H9 (cell line): ENCODE data around the gene MAGI3. TPM values are rescaled to one million over a fixed set of nuclear protein-coding genes. Genes with fewer than 3 reads are reported as not detected.

Source experiments
- DNase-seq: peaks from one replicate; pipeline ENCODE4 v3.0.0-alpha.2; 2017
- H2AFZ ChIP-seq: one replicate; pipeline ENCODE4 v1.6.1; 2013; ENCODE audit warnings: mild to moderate bottlenecking, low read length, control low read depth, moderate library complexity
- H2AK5ac ChIP-seq: 2 replicates; pipeline ENCODE4 v1.6.1; 2013; ENCODE audit warnings: low read length, control low read depth, mixed read lengths; ENCODE audit not compliant: insufficient read length
- H2BK120ac ChIP-seq: one replicate; pipeline ENCODE4 v1.6.1; 2013; ENCODE audit warnings: low read depth, mild to moderate bottlenecking, low read length, control low read depth, inconsistent platforms; ENCODE audit not compliant: poor library complexity, severe bottlenecking
- H2BK12ac ChIP-seq: 2 replicates; pipeline ENCODE4 v1.6.1; 2013; ENCODE audit warnings: low read length, control low read depth, mixed read lengths, low read depth; ENCODE audit not compliant: insufficient read length
- H2BK15ac ChIP-seq: 2 replicates; pipeline ENCODE4 v1.6.1; 2013; ENCODE audit warnings: low read depth, low read length, control low read depth
- H2BK20ac ChIP-seq: one replicate; pipeline ENCODE4 v1.6.1; 2013; ENCODE audit warnings: low read depth, mild to moderate bottlenecking, low read length, control low read depth, inconsistent platforms; ENCODE audit not compliant: poor library complexity, severe bottlenecking
- H2BK5ac ChIP-seq: 2 replicates; pipeline ENCODE4 v1.6.1; 2013; ENCODE audit warnings: low read length, control low read depth, mixed read lengths; ENCODE audit not compliant: insufficient read length
- H3K14ac ChIP-seq: 2 replicates; pipeline ENCODE4 v1.6.1; 2013; ENCODE audit warnings: low read length, control low read depth; ENCODE audit not compliant: insufficient read depth
- H3K18ac ChIP-seq: 2 replicates; pipeline ENCODE4 v1.6.1; 2013; ENCODE audit warnings: low read depth, mild to moderate bottlenecking, mixed read lengths, low read length, control low read depth; ENCODE audit not compliant: insufficient read length
- H3K23ac ChIP-seq: 2 replicates; pipeline ENCODE4 v1.6.1; 2013; ENCODE audit warnings: low read length, control low read depth, mixed read lengths, low read depth; ENCODE audit not compliant: insufficient read length
- H3K23me2 ChIP-seq: 2 replicates; pipeline ENCODE4 v1.6.1; 2013; ENCODE audit warnings: low read depth, mild to moderate bottlenecking, mixed read lengths, low read length, control low read depth; ENCODE audit not compliant: insufficient read length, poor library complexity, severe bottlenecking
- H3K27ac ChIP-seq: 2 replicates; pipeline ENCODE4 v1.5.1; 2013; ENCODE audit warnings: low read length, control low read depth, mixed read lengths, low read depth; ENCODE audit not compliant: insufficient read length
- H3K27me3 ChIP-seq: 2 replicates; pipeline ENCODE4 v1.6.1; 2013; ENCODE audit warnings: low read length, control low read depth, inconsistent platforms; ENCODE audit not compliant: insufficient read depth
- H3K4ac ChIP-seq: 2 replicates; pipeline ENCODE4 v1.6.1; 2013; ENCODE audit warnings: low read depth, mild to moderate bottlenecking, control low read depth, inconsistent platforms, low read length, moderate library complexity
- H3K4me1 ChIP-seq: 2 replicates; pipeline ENCODE4 v1.6.1; 2013; ENCODE audit warnings: low read length, control low read depth, inconsistent platforms; ENCODE audit not compliant: insufficient read depth
- H3K4me2 ChIP-seq: 2 replicates; pipeline ENCODE4 v1.6.1; 2013; ENCODE audit warnings: low read length, control low read depth, mixed read lengths; ENCODE audit not compliant: insufficient read length, insufficient read depth
- H3K56ac ChIP-seq: 2 replicates; pipeline ENCODE4 v1.6.1; 2013; ENCODE audit warnings: low read depth, mild to moderate bottlenecking, mixed read lengths, low read length, control low read depth; ENCODE audit not compliant: insufficient read length
- H3K79me1 ChIP-seq: 2 replicates; pipeline ENCODE4 v1.6.1; 2013; ENCODE audit warnings: low read depth, mild to moderate bottlenecking, moderate library complexity, low read length, control low read depth, inconsistent platforms; ENCODE audit not compliant: insufficient read depth, poor library complexity, severe bottlenecking
- H3K79me2 ChIP-seq: 2 replicates; pipeline ENCODE4 v1.6.1; 2013; ENCODE audit warnings: low read length, control low read depth, inconsistent platforms; ENCODE audit not compliant: insufficient read depth
- H3K9ac ChIP-seq: 2 replicates; pipeline ENCODE4 v1.6.1; 2013; ENCODE audit warnings: low read length, control low read depth, mixed read lengths; ENCODE audit not compliant: insufficient read length; ENCODE audit errors: extremely low read depth
- H3K9me3 ChIP-seq: one replicate; pipeline ENCODE4 v1.6.1; 2013; ENCODE audit warnings: low read depth, low read length, inconsistent platforms; ENCODE audit not compliant: control insufficient read depth
- H3T11ph ChIP-seq: one replicate; pipeline ENCODE4 v1.6.1; 2013; ENCODE audit warnings: mild to moderate bottlenecking, low read length, control low read depth, inconsistent platforms
- H4K20me1 ChIP-seq: one replicate; pipeline ENCODE4 v1.6.1; 2013; ENCODE audit not compliant: control insufficient read depth, insufficient read length, insufficient read depth
- H4K5ac ChIP-seq: 2 replicates; pipeline ENCODE4 v1.6.1; 2013; ENCODE audit warnings: low read depth, mild to moderate bottlenecking, mixed read lengths, low read length, control low read depth; ENCODE audit not compliant: insufficient read length
- H4K8ac ChIP-seq: replicated peaks from 2 replicates; pipeline ENCODE4 v1.6.1; 2013; ENCODE audit warnings: low read length, control low read depth, mixed read lengths, low read depth; ENCODE audit not compliant: insufficient read length
- H4K91ac ChIP-seq: 2 replicates; pipeline ENCODE4 v1.6.1; 2013; ENCODE audit warnings: low read depth, mild to moderate bottlenecking, moderate library complexity, mixed read lengths, low read length, control low read depth; ENCODE audit not compliant: insufficient read length
- H3K27ac Mint-ChIP-seq, 3 experiments: 2 replicates in 2 of 3; 3 replicates in 1 of 3; pipeline ENCODE4 v1.8.0; 2020 to 2021; ENCODE audit warnings: mixed read lengths in 3 of 3, mild to moderate bottlenecking in 1 of 3, moderate library complexity in 1 of 3
- H3K27me3 Mint-ChIP-seq: 2 replicates; pipeline ENCODE4 v1.8.0; 2021; ENCODE audit warnings: low read depth, mild to moderate bottlenecking, moderate library complexity, mixed read lengths
- H3K36me3 Mint-ChIP-seq, 3 experiments: 2 replicates in 2 of 3; 3 replicates in 1 of 3; pipeline ENCODE4 v1.8.0; 2020 to 2021; ENCODE audit warnings: low read depth in 3 of 3, mixed read lengths in 3 of 3; ENCODE audit not compliant: insufficient read depth in 1 of 3
- H3K4me1 Mint-ChIP-seq, 2 experiments: 2 replicates each; pipeline ENCODE4 v1.8.0; 2020; ENCODE audit warnings: mixed read lengths in 2 of 2
- H3K4me3 Mint-ChIP-seq, 2 experiments: 2 replicates in 1 of 2; 3 replicates in 1 of 2; pipeline ENCODE4 v1.8.0; 2020 to 2021; ENCODE audit warnings: mild to moderate bottlenecking in 2 of 2, mixed read lengths in 2 of 2, moderate library complexity in 1 of 2
- H3K9me3 Mint-ChIP-seq, 2 experiments: 2 replicates in 1 of 2; 3 replicates in 1 of 2; pipeline ENCODE4 v1.8.0; 2020; ENCODE audit warnings: mild to moderate bottlenecking in 2 of 2, mixed read lengths in 2 of 2, moderate library complexity in 1 of 2
- CTCF ChIP-seq: fragments of 200-600 bp; sonication (generic); conservative IDR thresholded peaks from 3 replicates; pipeline ENCODE4 v1.8.0; 2021; ENCODE audit warnings: antibody characterized with exemption, mild to moderate bottlenecking
- WGBS: extraction: QIAGEN DNeasy Blood & Tissue Kit; methylation state at CpG from one replicate; pipeline ENCODE4 v1.1.7; 2013; ENCODE audit warnings: missing lambda C conversion rate, low lambda C conversion rate, mixed read lengths; ENCODE audit not compliant: insufficient read length; ENCODE audit errors: extremely low coverage; 5-methylcytosine and 5-hydroxymethylcytosine counted together
- total RNA-seq: library from RNA; stranded (reverse); gene quantifications from 2 replicates; pipeline ENCODE4 v1.2.1, GENCODE V29; 2021

Gene MAGI3
- total RNA-seq, 1 experiment from 2014 or later, result 8.2 TPM

GRCh38 chr1:113675302-113675701 lies 285.0 kb downstream of the MAGI3 start:
- Histone ChIP-seq H3K4me1 (no peaks in the 10 kb centered on the region), H2BK12ac (no peak overlapping the region), H4K91ac (no peak overlapping the region), H3K27ac (no peak overlapping the region), H3K18ac (no peak overlapping the region), H3K79me1 (no peaks in the 10 kb centered on the region), H4K20me1 (no peaks in the 10 kb centered on the region), H3K4ac (no peak overlapping the region), H2AFZ (no peak overlapping the region), H3K4me2 (no peak overlapping the region), H3T11ph (no peak overlapping the region), H4K5ac (no peak overlapping the region), H3K23me2 (no peaks in the 10 kb centered on the region), H3K23ac (no peak overlapping the region), H2BK15ac (no peak overlapping the region), H2BK5ac (no peak overlapping the region), H4K8ac (no peak overlapping the region), H3K56ac (no peak overlapping the region), H3K27me3 (no peaks in the 10 kb centered on the region), H2AK5ac (no peak overlapping the region), H3K14ac (no peak overlapping the region), H2BK20ac (no peak overlapping the region), H3K9ac (no peak overlapping the region), H3K9me3 (no peaks in the 10 kb centered on the region), H3K79me2 (no peaks in the 10 kb centered on the region), H2BK120ac (no peak overlapping the region)
- no peak for TF ChIP-seq CTCF
- Mint-ChIP-seq H3K4me3 (no peak overlapping the region), H3K27ac (no peak overlapping the region), H3K27me3 (no peaks in the 10 kb centered on the region), H3K9me3 (no peaks in the 10 kb centered on the region), H3K4me1 (no peaks in the 10 kb centered on the region), H3K36me3 (no peaks in the 10 kb centered on the region; a peak in 1 of 7 replicates)
- no CpG with 5 or more reads among the region's 2 CpGs for WGBS
- DNase-seq, result no peak
